Measurements from ENCODE around the gene TSC22D2. TPM values are rescaled to one million over a fixed set of nuclear protein-coding genes. Genes with fewer than 3 reads are reported as not detected.
A peak's percentile ranks its signal among the peaks of the same experiment; 100 is the strongest.

TSC22D2 gene
- total and polyA plus RNA-seq, 2 experiments from 2014 or later = 11.5 to 27.5 TPM

DNA sequence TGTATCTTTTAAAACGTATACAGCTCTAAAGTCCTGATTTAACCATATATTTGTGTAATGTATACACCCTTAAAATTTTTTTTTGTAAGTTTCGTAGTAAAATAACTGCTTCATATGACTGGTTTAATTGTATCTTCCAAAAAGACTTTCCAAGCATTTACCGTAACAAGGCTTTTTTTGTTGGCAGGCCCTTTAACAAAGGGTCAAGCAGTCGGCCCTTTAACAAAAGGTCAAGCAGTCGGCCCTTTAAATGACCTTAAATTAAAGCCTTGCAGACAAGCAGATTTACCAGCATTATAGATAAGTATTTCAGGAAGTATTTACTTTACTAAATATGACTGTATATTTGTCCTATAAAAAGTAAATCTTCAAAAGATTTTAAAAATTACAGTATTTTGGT is 28.1 kb downstream of the TSC22D2 start:
- H3K79me2 ChIP-seq (ENCODE audit: insufficient read depth) = peaks cover 100% of the 10 kb centered on the region
- no peak overlapping the region for H3K9ac ChIP-seq
- H2AFZ ChIP-seq = no peak overlapping the region
- H3F3A ChIP-seq (ENCODE audit: insufficient read depth) = peaks cover 29% of the 10 kb centered on the region; the same call in 1 of the 2 replicates
- no peak for DNase-seq
- H3K9me3 ChIP-seq (ENCODE audit: low read depth) = no peaks in the 10 kb centered on the region
- TF ChIP-seq EZH2 (IDR thresholded peaks at IDR 0.05; ENCODE audit: insufficient read depth, poor library complexity, severe bottlenecking) (no peak), EZH2phosphoT487 (IDR thresholded peaks at IDR 0.05; ENCODE audit: insufficient read depth, low read depth) (no peak)
- peaks cover 26% of the 10 kb centered on the region for H4K20me1 ChIP-seq (ENCODE audit: insufficient read depth)
- H3K9me2 ChIP-seq (ENCODE audit: insufficient read depth) = no peaks in the 10 kb centered on the region
- no peak overlapping the region for H3K4me3 ChIP-seq
- H3K27me3 ChIP-seq (replicated peaks; ENCODE audit: insufficient read depth) = no peaks in the 10 kb centered on the region
- H3K4me1 ChIP-seq (ENCODE audit: insufficient read depth) = peaks cover 12% of the 10 kb centered on the region
- in situ Hi-C loops (cut with MboI) = no loop called here
- H3K27ac ChIP-seq = no peak overlapping the region
- peaks cover 3% of the 10 kb centered on the region; the same call in 1 of the 2 replicates for H3K36me3 ChIP-seq (ENCODE audit: low read depth)
- no peak overlapping the region for H3K4me2 ChIP-seq (ENCODE audit: unreplicated experiment)
- whole genome bisulfite sequencing, 2 experiments (ENCODE audit: low coverage in 1 of 2, low lambda C conversion rate in 2 of 2, missing lambda C conversion rate in 2 of 2) = 79 to 81% methylated on average over 5 of the region's 5 CpGs

DNA sequence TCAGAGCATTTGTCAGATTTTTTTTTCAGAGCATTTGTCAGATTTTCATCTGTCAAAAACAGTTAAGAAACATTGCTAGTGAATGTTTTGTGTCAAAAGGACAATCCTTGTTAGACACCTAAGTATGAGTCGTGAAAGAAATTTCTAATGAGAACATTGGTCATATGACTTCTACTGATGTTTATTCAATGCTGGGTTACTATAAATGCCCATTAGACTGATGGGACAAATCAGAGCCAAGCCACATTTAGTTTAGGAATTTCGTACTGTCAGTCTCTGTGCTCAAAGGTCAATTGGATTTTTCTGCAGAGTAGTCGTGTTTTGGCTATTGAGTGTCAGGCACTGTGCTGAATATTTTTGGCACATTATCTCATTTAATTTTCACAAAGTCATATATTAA is 31.6 kb downstream of the TSC22D2 start:
- Histone ChIP-seq H3K27ac (no peak overlapping the region), H3K27me3 (replicated peaks; ENCODE audit: insufficient read depth) (no peaks in the 10 kb centered on the region), H3K36me3 (ENCODE audit: low read depth) (peaks cover 19% of the 10 kb centered on the region; the same call in 1 of the 2 replicates), H3K4me3 (no peak overlapping the region), H4K20me1 (ENCODE audit: insufficient read depth) (peaks cover 25% of the 10 kb centered on the region), H3K9ac (no peak overlapping the region), H3K9me2 (ENCODE audit: insufficient read depth) (no peaks in the 10 kb centered on the region), H3K9me3 (ENCODE audit: low read depth) (no peaks in the 10 kb centered on the region), H3F3A (ENCODE audit: insufficient read depth) (peaks cover 48% of the 10 kb centered on the region), H2AFZ (no peak overlapping the region), H3K79me2 (ENCODE audit: insufficient read depth) (peaks cover 100% of the 10 kb centered on the region), H3K4me2 (ENCODE audit: unreplicated experiment) (no peak overlapping the region), H3K4me1 (ENCODE audit: insufficient read depth) (peaks cover 31% of the 10 kb centered on the region)
- in situ Hi-C loops (cut with MboI) = no loop called here
- no peak for TF ChIP-seq EZH2 (IDR thresholded peaks at IDR 0.05; ENCODE audit: insufficient read depth, poor library complexity, severe bottlenecking)
- no peak for TF ChIP-seq EZH2phosphoT487 (IDR thresholded peaks at IDR 0.05; ENCODE audit: insufficient read depth, low read depth)
- DNase-seq = no peak
- WGBS, 2 experiments (ENCODE audit: low coverage in 1 of 2, low lambda C conversion rate in 2 of 2, missing lambda C conversion rate in 2 of 2) = 25 to 26% methylated on average over 3 of the region's 3 CpGs

DNA sequence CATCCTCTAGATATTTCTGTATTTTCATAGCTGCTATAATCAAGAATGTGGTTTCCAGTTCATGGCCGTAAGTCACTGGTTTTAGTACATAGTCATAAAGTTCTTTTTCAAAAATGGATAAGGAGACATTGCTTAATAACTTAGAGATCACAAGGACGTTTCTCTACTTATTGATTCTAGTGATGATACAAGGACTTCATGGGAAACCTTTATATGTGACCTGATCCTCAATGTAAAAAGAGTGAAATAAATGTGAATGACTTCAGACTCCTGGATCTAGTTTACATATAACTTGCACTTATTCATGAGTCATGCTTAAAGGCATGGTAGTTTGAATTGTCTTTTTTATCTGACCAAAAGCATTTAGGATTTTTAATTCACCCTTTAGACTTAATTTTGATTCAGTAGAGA is 35.2 kb downstream of the TSC22D2 start:
- peak; percentile 60 for DNase-seq

DNA sequence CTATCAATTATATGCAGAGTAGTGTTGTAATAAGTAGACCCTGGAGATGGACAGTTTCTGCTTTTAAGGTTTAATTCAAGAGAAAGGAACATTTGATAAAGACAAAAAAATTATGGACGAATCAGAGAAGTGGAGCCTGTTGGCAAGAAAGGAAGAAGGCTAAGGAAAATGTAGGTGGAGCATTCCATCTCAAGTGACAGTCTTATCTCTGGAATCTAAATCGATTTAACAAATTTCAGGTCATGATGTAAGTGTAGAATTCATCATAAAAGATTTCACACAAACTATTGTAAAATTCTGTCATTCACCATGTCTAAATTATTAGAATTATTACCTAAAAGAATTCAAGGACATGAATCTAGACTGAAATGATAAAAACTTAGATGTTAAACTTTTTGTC is 36.3 kb downstream of the TSC22D2 start:
- in situ Hi-C loops (cut with MboI) = no loop called here

More for the DNA sequence above, 35.2 kb downstream of the TSC22D2 start:
- H4K20me1 ChIP-seq (ENCODE audit: insufficient read depth) = peaks cover 25% of the 10 kb centered on the region
- H3K36me3 ChIP-seq (ENCODE audit: low read depth) = peaks cover 16% of the 10 kb centered on the region; the same call in 1 of the 2 replicates
- no peaks in the 10 kb centered on the region for H3K27me3 ChIP-seq (replicated peaks; ENCODE audit: insufficient read depth)
- H3K4me2 ChIP-seq (ENCODE audit: unreplicated experiment) = peak overlapping the region; percentile 4
- peaks cover 49% of the 10 kb centered on the region for H3K4me1 ChIP-seq (ENCODE audit: insufficient read depth)
- H3K4me3 ChIP-seq = no peak overlapping the region
- H3K9ac ChIP-seq = no peak overlapping the region
- no peak for TF ChIP-seq EZH2phosphoT487 (IDR thresholded peaks at IDR 0.05; ENCODE audit: insufficient read depth, low read depth)
- no peak for TF ChIP-seq EZH2 (IDR thresholded peaks at IDR 0.05; ENCODE audit: insufficient read depth, poor library complexity, severe bottlenecking)
- H2AFZ ChIP-seq = no peak overlapping the region
- H3K9me3 ChIP-seq (ENCODE audit: low read depth) = no peaks in the 10 kb centered on the region
- H3F3A ChIP-seq (ENCODE audit: insufficient read depth) = peaks cover 75% of the 10 kb centered on the region
- no peaks in the 10 kb centered on the region for H3K9me2 ChIP-seq (ENCODE audit: insufficient read depth)
- 48 to 51% methylated on average over 2 of the region's 2 CpGs for WGBS, 2 experiments (ENCODE audit: low coverage in 1 of 2, low lambda C conversion rate in 2 of 2, missing lambda C conversion rate in 2 of 2)
- in situ Hi-C loops (cut with MboI) = no loop called here
- peaks cover 98% of the 10 kb centered on the region for H3K79me2 ChIP-seq (ENCODE audit: insufficient read depth)
- peak overlapping the region; percentile 36 for H3K27ac ChIP-seq

More for the DNA sequence above, 36.3 kb downstream of the TSC22D2 start:
- Histone ChIP-seq H3K36me3 (ENCODE audit: low read depth) (peaks cover 16% of the 10 kb centered on the region; the same call in 1 of the 2 replicates), H2AFZ (no peak overlapping the region), H3K9ac (no peak overlapping the region), H3K9me2 (ENCODE audit: insufficient read depth) (no peaks in the 10 kb centered on the region), H3K27me3 (replicated peaks; ENCODE audit: insufficient read depth) (no peaks in the 10 kb centered on the region), H3K79me2 (ENCODE audit: insufficient read depth) (peaks cover 89% of the 10 kb centered on the region), H3F3A (ENCODE audit: insufficient read depth) (peaks cover 73% of the 10 kb centered on the region), H3K27ac (no peak overlapping the region), H3K4me3 (no peak overlapping the region), H3K4me2 (ENCODE audit: unreplicated experiment) (peak overlapping the region; percentile 4), H3K9me3 (ENCODE audit: low read depth) (no peaks in the 10 kb centered on the region), H3K4me1 (ENCODE audit: insufficient read depth) (peaks cover 51% of the 10 kb centered on the region), H4K20me1 (ENCODE audit: insufficient read depth) (peaks cover 17% of the 10 kb centered on the region)
- no peak for DNase-seq
- 54 to 59% methylated on average over 2 of the region's 2 CpGs for WGBS, 2 experiments (ENCODE audit: low coverage in 1 of 2, low lambda C conversion rate in 2 of 2, missing lambda C conversion rate in 2 of 2)
- TF ChIP-seq EZH2 (IDR thresholded peaks at IDR 0.05; ENCODE audit: insufficient read depth, poor library complexity, severe bottlenecking) = no peak
- no peak for TF ChIP-seq EZH2phosphoT487 (IDR thresholded peaks at IDR 0.05; ENCODE audit: insufficient read depth, low read depth)

Measured in GM23248 (cell line).